WERI-Rb-1 (cell line): ENCODE data around the gene TNFAIP1.

ENCODE experiments used
- DNase-seq: peaks from one replicate; pipeline ENCODE4 v3.0.0-alpha.2; 2020
- H3K27ac ChIP-seq: fragments of 250-450 bp; sonication (Bioruptor Pico); 2 replicates; pipeline ENCODE4 v1.5.1; 2020; ENCODE audit warnings: mild to moderate bottlenecking, moderate library complexity
- H3K27me3 ChIP-seq: fragments of 250-450 bp; sonication (Bioruptor Pico); 2 replicates; pipeline ENCODE4 v1.5.1; 2021; ENCODE audit warnings: mild to moderate bottlenecking, low read depth, moderate library complexity; ENCODE audit not compliant: insufficient read depth, severe bottlenecking
- H3K36me3 ChIP-seq: fragments of 250-450 bp; sonication (Bioruptor Pico); 2 replicates; pipeline ENCODE4 v1.5.1; 2020; ENCODE audit warnings: mild to moderate bottlenecking, moderate library complexity
- H3K4me3 ChIP-seq: 2 replicates; pipeline ENCODE4 v1.5.1; 2011; ENCODE audit warnings: low read depth, mild to moderate bottlenecking, control low read depth, low read length
- H3K9me3 ChIP-seq: fragments of 250-450 bp; sonication (Bioruptor Pico); 2 replicates; pipeline ENCODE4 v1.5.1; 2021; ENCODE audit warnings: mild to moderate bottlenecking, moderate library complexity; ENCODE audit not compliant: severe bottlenecking
- TF ChIP-seq, protein P1 (sequence below): IDR thresholded peaks from 2 replicates; pipeline ENCODE4 v1.5.1; 2011; ENCODE audit warnings: low read depth, mild to moderate bottlenecking, control low read depth, inconsistent platforms, low read length

The TNFAIP1 gene

DNA sequence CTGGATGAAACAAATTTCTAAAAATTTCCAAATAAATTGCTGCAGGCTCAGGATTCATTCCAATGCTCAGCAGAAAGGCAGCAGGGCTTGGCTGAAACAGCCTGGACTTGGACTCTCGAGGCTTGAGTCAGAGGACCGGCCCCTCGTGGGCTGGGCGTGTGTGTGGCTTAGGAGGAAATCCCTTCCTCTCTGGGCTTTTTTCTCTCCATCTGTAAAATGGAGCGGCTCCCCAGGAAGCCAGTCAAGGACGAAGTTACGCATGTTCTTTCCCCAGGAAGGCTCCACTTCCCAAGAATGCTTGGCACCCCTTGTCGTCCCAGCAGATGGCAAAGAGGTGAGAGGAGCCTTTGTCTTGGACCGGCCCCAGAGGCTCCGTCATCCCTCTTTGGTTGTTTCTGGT is 56.9 kb downstream of the TNFAIP1 start:
- TF ChIP-seq, protein P1, sequence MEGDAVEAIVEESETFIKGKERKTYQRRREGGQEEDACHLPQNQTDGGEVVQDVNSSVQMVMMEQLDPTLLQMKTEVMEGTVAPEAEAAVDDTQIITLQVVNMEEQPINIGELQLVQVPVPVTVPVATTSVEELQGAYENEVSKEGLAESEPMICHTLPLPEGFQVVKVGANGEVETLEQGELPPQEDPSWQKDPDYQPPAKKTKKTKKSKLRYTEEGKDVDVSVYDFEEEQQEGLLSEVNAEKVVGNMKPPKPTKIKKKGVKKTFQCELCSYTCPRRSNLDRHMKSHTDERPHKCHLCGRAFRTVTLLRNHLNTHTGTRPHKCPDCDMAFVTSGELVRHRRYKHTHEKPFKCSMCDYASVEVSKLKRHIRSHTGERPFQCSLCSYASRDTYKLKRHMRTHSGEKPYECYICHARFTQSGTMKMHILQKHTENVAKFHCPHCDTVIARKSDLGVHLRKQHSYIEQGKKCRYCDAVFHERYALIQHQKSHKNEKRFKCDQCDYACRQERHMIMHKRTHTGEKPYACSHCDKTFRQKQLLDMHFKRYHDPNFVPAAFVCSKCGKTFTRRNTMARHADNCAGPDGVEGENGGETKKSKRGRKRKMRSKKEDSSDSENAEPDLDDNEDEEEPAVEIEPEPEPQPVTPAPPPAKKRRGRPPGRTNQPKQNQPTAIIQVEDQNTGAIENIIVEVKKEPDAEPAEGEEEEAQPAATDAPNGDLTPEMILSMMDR, result no peak
- H3K27me3 ChIP-seq, result no peaks in the 10 kb centered on the region
- no peak overlapping the region for H3K4me3 ChIP-seq
- DNase-seq, result no peak
- H3K9me3 ChIP-seq, result no peaks in the 10 kb centered on the region
- H3K36me3 ChIP-seq, result peaks cover 81% of the 10 kb centered on the region
- H3K27ac ChIP-seq, result no peak overlapping the region

DNA sequence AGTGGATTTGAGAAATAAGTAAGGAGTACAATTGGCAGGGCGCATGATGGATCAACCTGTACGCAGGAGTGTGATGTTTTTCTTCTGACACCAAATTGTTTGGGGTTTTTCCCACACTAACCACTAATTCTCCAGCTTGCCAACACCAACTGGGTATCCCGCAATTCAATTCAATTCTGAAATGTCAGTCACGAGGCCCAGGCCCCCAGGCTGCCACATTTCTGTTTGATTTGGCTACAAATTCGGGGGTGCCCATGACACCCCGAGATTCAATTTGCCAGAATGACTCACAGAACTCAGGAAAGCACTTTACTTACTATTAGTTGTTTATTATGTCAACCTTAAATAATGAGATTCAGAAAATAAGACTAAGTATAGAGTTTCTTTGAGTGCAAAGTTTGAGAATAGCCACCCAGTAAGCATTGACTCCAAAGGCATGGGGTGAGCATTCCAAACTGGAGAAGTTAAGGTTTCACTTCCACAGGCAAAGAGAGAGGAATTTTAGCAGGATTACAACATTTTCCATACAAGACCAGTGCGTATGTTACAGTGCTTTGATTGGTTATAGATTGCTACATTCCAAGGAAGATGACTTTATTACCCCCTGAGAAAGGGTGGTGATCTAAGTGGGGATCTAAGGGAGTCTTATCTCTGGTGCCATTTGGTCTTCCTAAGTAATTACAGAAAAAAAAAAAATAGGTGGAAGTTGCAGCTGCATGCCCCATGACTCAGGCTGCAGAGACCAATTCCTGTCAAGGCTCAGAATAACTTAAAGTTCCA is 59.0 kb downstream of the TNFAIP1 start:
- no peak overlapping the region for H3K4me3 ChIP-seq

DNA sequence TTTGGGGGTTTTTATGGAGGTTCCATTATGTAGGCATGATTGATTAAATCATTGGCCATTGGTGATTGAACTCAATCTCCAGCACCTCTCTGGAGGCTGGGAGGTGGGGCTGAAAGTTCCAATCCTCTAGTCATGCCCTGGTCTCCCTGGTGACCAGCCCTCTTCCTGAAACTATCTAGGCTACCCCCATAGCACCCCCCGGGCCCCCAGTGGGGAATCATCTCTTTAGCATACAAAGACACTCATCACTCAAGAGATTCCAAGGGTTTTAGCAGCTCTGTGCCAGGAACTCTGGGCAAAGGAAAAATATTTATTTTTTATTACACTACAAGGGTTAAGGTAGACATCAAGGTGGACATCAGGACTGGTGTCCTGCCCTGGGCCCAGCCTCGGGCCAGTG is 59.9 kb downstream of the TNFAIP1 start:
- no peaks in the 10 kb centered on the region for H3K9me3 ChIP-seq
- TF ChIP-seq, protein P1, result no peak
- H3K4me3 ChIP-seq, result no peak overlapping the region
- H3K27ac ChIP-seq, result no peak overlapping the region
- no peaks in the 10 kb centered on the region for H3K27me3 ChIP-seq
- H3K36me3 ChIP-seq, result peaks cover 80% of the 10 kb centered on the region
- DNase-seq, result no peak

More for the DNA sequence above, 59.0 kb downstream of the TNFAIP1 start:
- Histone ChIP-seq H3K9me3 (no peaks in the 10 kb centered on the region), H3K27me3 (no peaks in the 10 kb centered on the region), H3K36me3 (peaks cover 80% of the 10 kb centered on the region), H3K27ac (no peak overlapping the region)
- TF ChIP-seq, protein P1, result no peak
- DNase-seq, result no peak

DNA sequence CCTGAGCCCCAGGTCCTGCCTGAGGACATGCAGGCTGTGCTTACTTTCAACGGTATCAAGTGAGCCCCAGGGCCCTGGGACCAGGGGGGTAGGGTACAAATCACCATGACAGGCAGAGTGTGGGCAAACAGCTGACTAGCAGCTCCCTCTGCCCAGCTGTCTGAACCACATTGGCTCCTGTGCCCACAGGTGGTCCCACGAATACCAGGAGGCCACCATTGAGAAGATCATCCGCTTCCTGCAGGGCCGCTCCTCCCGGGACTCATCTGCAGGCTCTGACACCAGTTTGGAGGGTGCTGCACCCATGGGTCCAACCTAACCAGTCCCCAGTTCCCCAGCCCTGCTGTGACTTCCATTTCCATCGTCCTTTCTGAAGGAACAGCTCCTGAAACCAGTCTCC is 60.4 kb downstream of the TNFAIP1 start:
- H3K4me3 ChIP-seq, result no peak overlapping the region
- no peak for DNase-seq
- no peak overlapping the region for H3K27ac ChIP-seq
- no peaks in the 10 kb centered on the region for H3K9me3 ChIP-seq
- no peaks in the 10 kb centered on the region for H3K27me3 ChIP-seq
- H3K36me3 ChIP-seq, result peaks cover 80% of the 10 kb centered on the region
- TF ChIP-seq, protein P1, result no peak
